AG04450 (cell line): ENCODE data around the gene OR52A1. TPM values are rescaled to one million over a fixed set of nuclear protein-coding genes. Genes with fewer than 3 reads are reported as not detected.

ENCODE experiments used
- CTCF ChIA-PET: fragments of 300-600, 350-600 bp; formaldehyde crosslinking; extraction: SDS; loops from one replicate; lab custom pipeline; 2022; ENCODE audit warnings: antibody characterized with exemption, inconsistent platforms; lab: Charles Lee
- POLR2A ChIA-PET: fragments of 350-600 bp; formaldehyde crosslinking; extraction: SDS; loops from one replicate; lab custom pipeline; 2021; ENCODE audit warnings: antibody characterized with exemption, inconsistent platforms; lab: Yijun Ruan, JAX
- DNase-seq: peaks from one replicate; pipeline ENCODE4 v3.0.0-alpha.2; 2011; ENCODE audit warnings: low read depth, low spot score
- H3K27ac ChIP-seq: one replicate; pipeline ENCODE4 v1.5.1; 2012; ENCODE audit warnings: low read depth, low read length, control low read depth
- H3K27me3 ChIP-seq: one replicate; pipeline ENCODE4 v1.6.0; 2012; ENCODE audit warnings: low read length; ENCODE audit not compliant: control insufficient read depth, insufficient read depth
- H3K4me3 ChIP-seq: 2 replicates; pipeline ENCODE4 v1.5.1; 2011; ENCODE audit warnings: mild to moderate bottlenecking, low read depth, low read length, control low read depth
- H3K9me3 ChIP-seq: 2 replicates; pipeline ENCODE4 v1.5.1; 2012; ENCODE audit warnings: low read length; ENCODE audit not compliant: control insufficient read depth, insufficient read depth
- CTCF ChIP-seq: IDR thresholded peaks from 2 replicates; pipeline ENCODE4 v1.5.1; 2011; ENCODE audit warnings: low read depth, low read length, control low read depth, inconsistent platforms
- polyA plus RNA-seq: library from polyadenylated mRNA; depleted of rRNA; stranded (reverse); fragments of >200 nt; gene quantifications from 2 replicates; pipeline ENCODE4 v1.2.3, GENCODE V29; 2011

The OR52A1 gene
- polyA plus RNA-seq, 1 experiment: not detected

- Histone ChIP-seq H3K9me3 (no peaks in the 10 kb centered on the region), H3K4me3 (no peak overlapping the region), H3K27ac (no peak overlapping the region), H3K27me3 (no peaks in the 10 kb centered on the region)
- POLR2A ChIA-PET: interaction anchor here (0.5 kb wide), 1 partner anchor 131 kb away, joined by 3 read pairs; no protein-coding TSS in a partner anchor
- peak; percentile 7 for DNase-seq
- no peak for TF ChIP-seq CTCF
- CTCF ChIA-PET: interaction anchor here (1.0 to 1.3 kb wide), 3 partner anchors 74 to 184 kb away, joined by 3 to 4 read pairs (median 3); no protein-coding TSS in a partner anchor
These were observed 43.0 kb upstream of the OR52A1 start for GRCh38 chr11:5197536-5197935.

- no peak overlapping the region for H3K27ac ChIP-seq
- DNase-seq: no peak
- POLR2A ChIA-PET: no interaction called here
- CTCF ChIA-PET: interaction anchor here (0.6 to 1.3 kb wide), 5 partner anchors 73 to 185 kb away, joined by 3 to 4 read pairs (median 3); no protein-coding TSS in a partner anchor
- no peaks in the 10 kb centered on the region for H3K9me3 ChIP-seq
- H3K4me3 ChIP-seq: no peak overlapping the region
- no peak for TF ChIP-seq CTCF
- H3K27me3 ChIP-seq: no peaks in the 10 kb centered on the region
These were observed 42.2 kb upstream of the OR52A1 start for GRCh38 chr11:5196731-5197130.

- no peak for TF ChIP-seq CTCF
- Histone ChIP-seq H3K9me3 (no peaks in the 10 kb centered on the region), H3K27me3 (no peaks in the 10 kb centered on the region), H3K27ac (no peak overlapping the region), H3K4me3 (no peak overlapping the region)
- DNase-seq: no peak
- ChIA-PET CTCF (no interaction called here), POLR2A (no interaction called here)
These were observed 41.5 kb upstream of the OR52A1 start for GRCh38 chr11:5196067-5196466.

GRCh38 chr11:5192738-5193137 lies 38.2 kb upstream of the OR52A1 start:
- H3K9me3 ChIP-seq: no peaks in the 10 kb centered on the region
- ChIA-PET CTCF (no interaction called here), POLR2A (no interaction called here)
- TF ChIP-seq CTCF: no peak
- DNase-seq: no peak
- H3K4me3 ChIP-seq: no peak overlapping the region
- H3K27ac ChIP-seq: no peak overlapping the region
- H3K27me3 ChIP-seq: no peaks in the 10 kb centered on the region

GRCh38 chr11:5188201-5188600 lies 33.6 kb upstream of the OR52A1 start:
- Histone ChIP-seq H3K4me3 (no peak overlapping the region), H3K27me3 (peaks cover 2% of the 10 kb centered on the region), H3K9me3 (no peaks in the 10 kb centered on the region), H3K27ac (no peak overlapping the region)
- CTCF ChIA-PET: no interaction called here
- TF ChIP-seq CTCF: no peak
- no peak for DNase-seq
- POLR2A ChIA-PET: no interaction called here
